Vagina (tissue), 2 donors: Measurements from ENCODE around the gene ANKRD37. TPM values are rescaled to one million over a fixed set of nuclear protein-coding genes. Genes with fewer than 3 reads are reported as not detected.

Source experiments
- DNase-seq, 2 donors: peaks; one replicate each; pipeline ENCODE4 v3.0.0-alpha.2; 2017; ENCODE audit errors: extremely low spot score in 2 of 2
- H3K27ac ChIP-seq: fragments of 200-600 bp; sonication (generic); one replicate; pipeline ENCODE4 v1.5.1; 2019
- H3K27me3 ChIP-seq: fragments of 200-600 bp; sonication (generic); one replicate; pipeline ENCODE4 v1.5.1; 2019
- H3K36me3 ChIP-seq, 2 donors: fragments of 200-600 bp; sonication (generic); one replicate each; pipeline ENCODE4 v1.5.1; 2017 to 2019
- H3K4me1 ChIP-seq: fragments of 200-600 bp; sonication (generic); one replicate; pipeline ENCODE4 v1.5.1; 2019
- H3K4me3 ChIP-seq, 2 donors: fragments of 200-600 bp; sonication (generic); 1 replicate in 1 of 2; 2 replicates in 1 of 2; pipeline ENCODE4 v1.5.1; 2016 to 2019
- H3K9me3 ChIP-seq: fragments of 200-600 bp; sonication (generic); one replicate; pipeline ENCODE4 v1.5.1; 2019
- CTCF ChIP-seq, 3 experiments: fragments of 450-650 bp in 2 of 3; fragments of 200-600 bp in 1 of 3; sonication (generic) in 1 of 3; IDR thresholded peaks; one replicate each; pipeline ENCODE4 v1.5.1; 2017 to 2019; ENCODE audit warnings: antibody characterized with exemption in 3 of 3, mild to moderate bottlenecking in 2 of 3, moderate library complexity in 2 of 3
- POLR2A ChIP-seq, 2 donors: fragments of 450-650 bp; IDR thresholded peaks; one replicate each; pipeline ENCODE4 v1.6.1; 2017; ENCODE audit warnings: antibody characterized with exemption in 2 of 2, mild to moderate bottlenecking in 2 of 2, moderate library complexity in 2 of 2
- POLR2AphosphoS5 ChIP-seq, 2 donors: sonication (generic); formaldehyde crosslinking; IDR thresholded peaks; one replicate each; pipeline ENCODE4 v1.9.0; 2017; ENCODE audit warnings: antibody characterized with exemption in 2 of 2, mild to moderate bottlenecking in 2 of 2, low read depth in 1 of 2; ENCODE audit not compliant: insufficient read depth in 1 of 2
- intact Hi-C: fragments of 100-400 bp; cut with DNase I; formaldehyde crosslinking; loops from one replicate; pipeline ENCODE4 v1.15.1; 2023
- total RNA-seq: library from RNA; depleted of rRNA; stranded (reverse); fragments of >200 nt; gene quantifications from one replicate; pipeline ENCODE4 v1.2.3, GENCODE V29; 2016

ANKRD37 gene
- total RNA-seq, 1 donor from 2014 or later = 56.7 TPM

- no peak for DNase-seq
- no peaks in the 10 kb centered on the region for H3K36me3 ChIP-seq
- TF ChIP-seq POLR2AphosphoS5 (IDR thresholded peaks at IDR 0.05; ENCODE audit: insufficient read depth in 1 of 2, low read depth in 1 of 2) = peak in 1 of 2 donors; percentile 39
- no peak for TF ChIP-seq POLR2A (IDR thresholded peaks at IDR 0.05)
- no peak for TF ChIP-seq CTCF (IDR thresholded peaks at IDR 0.05)
- intact Hi-C loops = no loop called here
- H3K27ac ChIP-seq = peak overlapping the region; percentile 6
- H3K9me3 ChIP-seq = no peaks in the 10 kb centered on the region
- no peaks in the 10 kb centered on the region for H3K27me3 ChIP-seq
- H3K4me3 ChIP-seq = no peak overlapping the region
- peaks cover 7% of the 10 kb centered on the region for H3K4me1 ChIP-seq
These were observed 13.2 kb upstream of the ANKRD37 start for GRCh38 chr4:185383451-185383850.

- no peaks in the 10 kb centered on the region for H3K27me3 ChIP-seq
- intact Hi-C loops = no loop called here
- TF ChIP-seq POLR2A (IDR thresholded peaks at IDR 0.05) (no peak), POLR2AphosphoS5 (IDR thresholded peaks at IDR 0.05; ENCODE audit: insufficient read depth in 1 of 2, low read depth in 1 of 2) (no peak), CTCF (IDR thresholded peaks at IDR 0.05) (no peak)
- peak overlapping the region; percentile 6 for H3K27ac ChIP-seq
- peaks cover 7% of the 10 kb centered on the region for H3K4me1 ChIP-seq
- no peak for DNase-seq
- H3K4me3 ChIP-seq = peak overlapping the region in 1 of 2 donors; percentile 7
- H3K9me3 ChIP-seq = no peaks in the 10 kb centered on the region
- no peaks in the 10 kb centered on the region for H3K36me3 ChIP-seq
These were observed 12.6 kb upstream of the ANKRD37 start for GRCh38 chr4:185384061-185384460.

GRCh38 chr4:185384930-185385331 lies 11.7 kb upstream of the ANKRD37 start:
- no peaks in the 10 kb centered on the region for H3K36me3 ChIP-seq

GRCh38 chr4:185387957-185388356 lies 8.7 kb upstream of the ANKRD37 start:
- H3K4me1 ChIP-seq = peaks cover 7% of the 10 kb centered on the region
- intact Hi-C loops = no loop called here
- no peaks in the 10 kb centered on the region for H3K27me3 ChIP-seq
- H3K9me3 ChIP-seq = no peaks in the 10 kb centered on the region
- no peak overlapping the region for H3K27ac ChIP-seq
- H3K36me3 ChIP-seq = no peaks in the 10 kb centered on the region
- H3K4me3 ChIP-seq = no peak overlapping the region
- TF ChIP-seq POLR2A (IDR thresholded peaks at IDR 0.05) (no peak), CTCF (IDR thresholded peaks at IDR 0.05) (no peak), POLR2AphosphoS5 (IDR thresholded peaks at IDR 0.05; ENCODE audit: insufficient read depth in 1 of 2, low read depth in 1 of 2) (no peak)
- DNase-seq = no peak

More at GRCh38 chr4:185384930-185385331, 11.7 kb upstream of the ANKRD37 start:
- no peaks in the 10 kb centered on the region for H3K27me3 ChIP-seq
- no peak overlapping the region for H3K4me3 ChIP-seq
- no peak overlapping the region for H3K27ac ChIP-seq
- DNase-seq = no peak
- H3K4me1 ChIP-seq = peaks cover 7% of the 10 kb centered on the region
- H3K9me3 ChIP-seq = no peaks in the 10 kb centered on the region
- TF ChIP-seq POLR2A (IDR thresholded peaks at IDR 0.05) (no peak), POLR2AphosphoS5 (IDR thresholded peaks at IDR 0.05; ENCODE audit: insufficient read depth in 1 of 2, low read depth in 1 of 2) (no peak), CTCF (IDR thresholded peaks at IDR 0.05) (no peak)
- intact Hi-C loops = no loop called here

- Histone ChIP-seq H3K4me3 (no peak overlapping the region), H3K36me3 (no peaks in the 10 kb centered on the region), H3K27ac (no peak overlapping the region), H3K4me1 (peaks cover 10% of the 10 kb centered on the region), H3K27me3 (no peaks in the 10 kb centered on the region), H3K9me3 (no peaks in the 10 kb centered on the region)
- intact Hi-C loops = loop anchor here (10.0 kb wide), 2 partner anchors 186 to 194 kb away; partner anchors contain the start of genes CFAP97 and SNX25
- no peak for TF ChIP-seq POLR2A (IDR thresholded peaks at IDR 0.05)
- no peak for TF ChIP-seq POLR2AphosphoS5 (IDR thresholded peaks at IDR 0.05; ENCODE audit: insufficient read depth in 1 of 2, low read depth in 1 of 2)
- no peak for TF ChIP-seq CTCF (IDR thresholded peaks at IDR 0.05)
- DNase-seq = no peak
These were observed 5.7 kb upstream of the ANKRD37 start for GRCh38 chr4:185390941-185391340.
